NCI-H510A treated with DMSO at 0.1 percent for 48 hours (cell line): Measurements from ENCODE around the gene BPIFB2.
"Not testable (repeated sequence)": the region's sequence is repeated elsewhere in the genome, so short reads cannot be mapped to it uniquely, and the experiment has no call there.

ENCODE experiments used
- DNase-seq: peaks from one replicate; lab custom pipeline; 2025; lab: John Stamatoyannopoulos, UW

BPIFB2 gene, protein sequence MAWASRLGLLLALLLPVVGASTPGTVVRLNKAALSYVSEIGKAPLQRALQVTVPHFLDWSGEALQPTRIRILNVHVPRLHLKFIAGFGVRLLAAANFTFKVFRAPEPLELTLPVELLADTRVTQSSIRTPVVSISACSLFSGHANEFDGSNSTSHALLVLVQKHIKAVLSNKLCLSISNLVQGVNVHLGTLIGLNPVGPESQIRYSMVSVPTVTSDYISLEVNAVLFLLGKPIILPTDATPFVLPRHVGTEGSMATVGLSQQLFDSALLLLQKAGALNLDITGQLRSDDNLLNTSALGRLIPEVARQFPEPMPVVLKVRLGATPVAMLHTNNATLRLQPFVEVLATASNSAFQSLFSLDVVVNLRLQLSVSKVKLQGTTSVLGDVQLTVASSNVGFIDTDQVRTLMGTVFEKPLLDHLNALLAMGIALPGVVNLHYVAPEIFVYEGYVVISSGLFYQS

DNA sequence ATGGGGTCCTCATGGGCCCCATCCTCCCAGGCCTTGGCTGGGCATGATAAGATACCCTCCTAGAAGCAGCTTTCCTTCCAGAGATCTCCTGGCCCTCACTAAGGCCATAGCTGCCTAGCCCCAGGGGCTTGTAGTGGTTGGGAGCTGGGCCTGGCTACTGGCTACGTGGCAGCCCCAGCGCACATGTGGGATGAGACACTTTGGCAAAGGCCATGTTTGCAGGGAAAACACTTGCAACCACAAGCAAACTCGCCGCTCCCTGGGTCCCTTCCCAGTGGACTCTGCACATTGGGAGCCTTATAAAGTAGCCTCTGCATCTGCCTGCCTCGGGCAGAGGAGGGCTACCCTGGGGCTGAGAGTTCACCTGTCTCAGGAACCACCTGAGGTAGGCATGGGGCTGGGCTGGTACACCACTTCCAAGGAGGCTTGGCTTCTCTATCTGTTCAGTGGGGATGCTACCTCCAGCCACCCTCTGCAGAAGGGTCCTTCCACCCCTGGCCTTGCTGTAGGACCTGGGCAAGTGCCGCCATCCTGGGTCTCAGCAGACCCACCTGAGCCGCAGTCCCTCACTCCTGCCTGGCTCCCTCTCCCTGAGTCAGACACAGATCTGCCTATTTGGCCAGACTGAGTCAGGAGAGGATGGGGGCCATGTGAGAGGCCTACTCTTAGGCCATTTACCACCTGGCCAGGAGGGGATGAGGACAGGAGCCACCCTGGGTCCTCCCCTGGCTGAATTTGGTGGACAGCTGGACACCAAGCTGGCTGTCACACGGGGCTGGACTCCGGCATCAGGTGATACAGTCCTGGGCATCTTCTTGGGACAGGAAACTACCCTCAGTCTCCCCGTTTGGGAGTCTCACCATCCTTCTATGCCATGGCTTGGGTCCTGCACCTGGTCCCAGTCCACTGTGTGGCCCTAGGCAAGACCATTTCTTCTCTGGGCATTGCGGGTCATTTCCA, at the start of gene BPIFB2:
Gene BPIFB2, plus strand, starts transcription at position 329 of the 960 bp plus-strand sequence. CDS start 871 bp downstream, outside the sequence.
- no peak for DNase-seq

DNA sequence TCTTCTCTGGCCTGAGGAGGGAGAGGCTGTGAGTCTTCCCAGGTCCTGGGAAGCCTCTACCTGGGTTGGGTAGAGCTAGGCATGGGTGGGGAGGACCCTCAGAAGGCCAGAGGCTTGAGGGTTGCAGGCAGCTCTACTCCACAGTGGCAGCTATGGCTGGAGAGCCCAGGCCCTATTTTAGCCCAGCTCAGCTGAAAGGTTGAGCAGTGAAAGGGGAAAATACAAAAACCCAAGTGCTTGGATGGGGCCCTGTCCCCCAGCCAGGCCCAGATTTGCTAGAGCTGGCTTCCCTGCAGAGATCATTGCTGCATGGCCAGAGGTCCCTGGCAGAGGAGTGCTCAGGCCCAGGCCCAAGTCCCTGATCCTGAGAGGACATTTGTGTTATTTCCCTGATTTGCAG, 48.9 kb upstream of the BPIFB2 start:
- DNase-seq = no peak

DNA sequence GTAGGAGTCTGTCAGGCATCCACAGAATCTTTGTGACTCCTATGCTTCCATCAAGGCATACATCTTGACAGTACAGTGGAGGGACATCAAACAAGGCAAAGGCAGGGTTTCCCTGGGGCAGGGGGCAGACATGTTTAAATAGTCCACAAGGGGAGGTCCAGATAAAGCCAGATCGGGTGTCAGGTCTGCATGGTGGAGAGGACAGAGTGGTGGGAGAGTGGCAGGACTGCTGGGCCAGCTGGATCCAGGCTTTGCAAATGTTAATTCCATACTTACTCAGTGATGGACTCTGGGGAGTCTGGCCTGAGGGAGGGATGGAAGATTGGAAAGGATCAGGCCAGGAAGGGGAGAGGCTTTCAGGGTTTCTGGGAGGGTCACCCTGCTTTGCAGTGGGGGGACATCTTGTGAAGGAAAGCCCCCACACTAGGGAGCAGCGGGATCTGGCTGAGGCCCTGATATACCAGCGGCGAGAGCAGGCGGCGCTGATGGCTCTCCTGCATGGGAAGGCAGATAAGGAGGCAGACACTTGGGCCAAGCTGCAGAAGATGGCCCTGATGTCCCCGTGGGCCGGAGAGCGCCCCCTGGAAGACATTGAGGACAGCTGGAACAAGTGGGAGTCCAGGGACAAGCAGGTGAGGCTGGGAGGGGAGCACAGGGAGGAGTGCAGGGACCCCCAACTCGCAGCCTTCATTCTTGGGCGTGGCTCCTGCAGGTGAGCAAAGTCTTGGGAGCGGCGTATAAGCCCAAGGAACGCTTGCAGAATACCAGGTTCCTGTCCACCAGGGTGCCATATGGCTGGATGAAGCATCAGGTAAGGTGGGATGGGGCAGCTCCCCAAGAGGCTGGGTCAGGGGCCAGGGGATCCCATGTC, 47.9 kb upstream of the BPIFB2 start:
- no peak for DNase-seq

DNA sequence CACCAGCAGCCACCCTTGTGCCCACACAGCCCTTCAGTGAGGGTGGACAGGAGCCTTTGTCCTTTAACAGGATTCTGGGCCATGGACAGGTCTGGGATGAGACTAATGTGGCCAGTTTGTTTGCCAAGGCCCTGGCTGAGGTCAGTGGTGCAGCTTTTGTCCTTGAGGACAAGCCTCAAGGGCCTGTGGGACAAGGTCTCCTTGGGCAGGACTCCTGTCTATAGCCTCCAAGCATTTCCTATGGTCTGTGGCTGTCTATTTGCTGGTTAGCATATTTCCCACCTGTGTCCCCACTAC, 47.3 kb upstream of the BPIFB2 start:
- no peak for DNase-seq

DNA sequence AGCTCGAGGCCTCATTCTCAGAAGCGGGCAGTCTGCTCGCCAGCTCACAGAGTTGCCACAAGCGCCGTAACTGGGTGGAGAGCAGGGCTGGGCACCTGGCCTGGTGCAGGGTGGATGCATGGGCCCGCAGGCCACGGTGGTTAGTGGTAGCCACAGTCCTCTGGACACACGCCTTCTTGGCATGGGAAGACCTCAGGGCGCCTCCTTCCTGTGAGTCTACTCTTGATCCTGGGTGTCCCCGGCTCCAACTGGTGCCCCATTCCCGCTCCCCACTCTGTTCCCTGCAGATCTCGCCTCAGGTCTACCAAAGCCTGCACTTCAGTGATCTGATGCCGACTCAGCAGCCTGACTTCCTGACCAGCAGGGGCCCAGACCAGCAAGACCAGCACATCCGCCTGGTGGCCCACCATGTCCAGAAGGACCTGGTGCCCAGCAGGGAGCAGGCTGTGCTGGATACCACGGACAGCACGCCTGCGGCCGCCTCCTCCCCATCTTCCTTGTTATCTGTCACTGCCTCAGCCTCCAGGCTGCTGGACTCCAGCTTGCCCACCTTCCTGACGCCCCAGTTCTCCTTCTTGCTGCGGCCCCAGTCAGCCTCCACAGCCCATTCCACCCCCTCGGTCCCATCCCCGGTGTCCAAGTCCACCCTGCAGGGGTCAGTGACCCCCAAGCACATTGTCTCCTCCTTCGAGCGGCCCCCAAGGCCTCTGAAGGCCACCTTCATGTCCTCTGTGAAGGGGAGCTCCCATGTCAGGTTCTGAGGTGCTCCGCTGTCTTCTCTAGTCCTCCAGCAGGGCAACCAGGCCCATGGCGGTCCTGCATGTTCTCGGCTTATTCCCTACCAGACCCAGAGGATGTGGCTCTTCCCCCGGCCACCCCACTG, 46.4 kb upstream of the BPIFB2 start:
- no peak for DNase-seq

DNA sequence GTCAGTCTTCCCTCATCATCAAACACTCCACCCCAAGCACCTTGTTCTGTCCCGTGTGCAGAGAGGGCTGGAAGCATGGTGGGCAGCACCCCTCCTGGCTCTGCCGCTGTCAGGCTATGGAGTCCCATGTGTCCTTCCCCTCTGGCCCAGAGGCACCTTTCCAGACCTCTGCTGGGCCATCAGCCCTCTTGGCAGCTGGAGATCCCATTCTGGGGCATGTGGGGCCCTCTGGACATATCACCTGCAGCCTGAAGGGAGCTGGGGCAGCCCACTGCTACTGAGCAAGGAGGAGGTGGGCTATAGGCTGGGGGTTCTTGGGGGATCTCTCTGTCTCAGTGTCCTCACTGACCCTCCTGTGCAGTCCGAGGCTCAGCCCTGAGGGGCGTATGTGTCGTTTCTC, 45.5 kb upstream of the BPIFB2 start:
- DNase-seq = no peak

DNA sequence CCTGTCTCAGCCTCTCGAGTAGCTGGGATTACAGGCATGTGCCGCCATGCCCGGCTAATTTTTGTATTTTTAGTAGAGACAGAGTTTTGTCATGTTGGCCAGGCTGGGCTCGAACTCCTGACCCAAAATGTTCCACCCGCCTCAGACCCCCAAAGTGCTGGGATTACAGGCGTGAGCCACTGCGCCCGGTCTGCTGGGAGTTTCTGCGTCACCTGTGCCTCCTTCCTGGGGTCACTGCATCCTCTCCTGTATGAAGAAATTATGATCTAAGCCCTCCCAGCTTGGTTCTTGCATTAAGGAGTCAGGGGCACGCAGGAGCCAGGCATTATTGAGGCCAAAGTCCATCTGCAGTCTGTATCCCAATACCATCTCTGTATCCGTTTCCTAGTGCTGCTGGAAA, 44.9 kb upstream of the BPIFB2 start:
- DNase-seq = not testable (repeated sequence)

DNA sequence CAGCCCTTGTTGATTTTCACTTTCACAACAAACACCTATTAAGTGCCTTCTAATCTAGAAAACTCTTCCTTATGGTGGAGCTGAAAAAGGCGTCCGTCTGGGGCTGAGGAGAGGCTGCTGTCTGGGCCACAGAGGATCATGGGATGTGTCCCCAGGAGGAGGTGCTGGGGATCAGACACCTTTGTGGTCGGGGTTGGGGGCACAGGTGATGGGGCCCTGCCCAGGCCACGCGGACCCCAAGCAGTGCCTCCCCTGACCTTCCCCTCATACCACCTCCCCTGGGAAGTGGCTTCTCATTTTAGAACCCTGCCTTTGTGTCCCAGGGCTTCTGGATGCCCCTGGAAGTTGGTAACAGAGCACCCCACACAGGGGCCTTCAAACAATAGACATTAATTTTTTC, 44.3 kb upstream of the BPIFB2 start:
- DNase-seq = no peak

DNA sequence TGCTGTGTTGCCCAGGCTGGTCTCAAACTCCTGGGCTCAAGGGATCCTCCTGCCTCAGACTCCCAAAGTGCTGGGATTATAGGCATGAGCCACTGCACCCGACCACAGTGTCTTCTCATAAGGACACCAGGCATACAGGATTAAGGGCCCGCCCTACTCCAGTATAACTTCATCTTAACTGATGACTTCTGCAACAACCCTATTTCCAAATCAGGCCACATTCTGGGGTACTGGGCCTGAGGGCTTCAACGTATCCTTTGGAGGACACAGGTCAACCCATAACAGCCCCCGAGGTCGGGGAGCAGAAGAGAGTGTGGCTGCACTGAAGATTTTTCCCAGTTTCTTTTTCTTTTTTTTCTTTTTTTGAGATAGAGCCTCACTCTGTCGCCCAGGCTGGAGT, 42.9 kb upstream of the BPIFB2 start:
- DNase-seq = no peak

DNA sequence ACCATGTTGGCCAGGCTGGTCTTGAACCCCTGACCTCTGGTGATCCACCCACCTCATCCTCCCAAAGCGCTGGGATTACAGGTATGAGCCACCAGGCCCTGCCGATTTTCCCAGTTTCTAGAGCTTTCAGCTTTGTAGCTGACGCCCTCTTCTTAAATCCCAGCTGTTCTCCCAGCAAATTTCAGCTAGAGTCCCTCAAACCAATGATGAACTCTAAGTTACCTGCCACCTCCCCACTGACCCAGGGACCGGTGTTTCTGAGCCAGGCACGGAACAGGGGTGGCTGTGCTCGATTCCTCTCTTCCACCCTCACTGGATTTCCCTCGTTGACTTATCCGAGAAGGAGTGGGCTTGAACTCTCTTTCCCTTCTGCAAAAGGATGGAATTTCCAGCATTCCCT, 42.4 kb upstream of the BPIFB2 start:
- DNase-seq = no peak

DNA sequence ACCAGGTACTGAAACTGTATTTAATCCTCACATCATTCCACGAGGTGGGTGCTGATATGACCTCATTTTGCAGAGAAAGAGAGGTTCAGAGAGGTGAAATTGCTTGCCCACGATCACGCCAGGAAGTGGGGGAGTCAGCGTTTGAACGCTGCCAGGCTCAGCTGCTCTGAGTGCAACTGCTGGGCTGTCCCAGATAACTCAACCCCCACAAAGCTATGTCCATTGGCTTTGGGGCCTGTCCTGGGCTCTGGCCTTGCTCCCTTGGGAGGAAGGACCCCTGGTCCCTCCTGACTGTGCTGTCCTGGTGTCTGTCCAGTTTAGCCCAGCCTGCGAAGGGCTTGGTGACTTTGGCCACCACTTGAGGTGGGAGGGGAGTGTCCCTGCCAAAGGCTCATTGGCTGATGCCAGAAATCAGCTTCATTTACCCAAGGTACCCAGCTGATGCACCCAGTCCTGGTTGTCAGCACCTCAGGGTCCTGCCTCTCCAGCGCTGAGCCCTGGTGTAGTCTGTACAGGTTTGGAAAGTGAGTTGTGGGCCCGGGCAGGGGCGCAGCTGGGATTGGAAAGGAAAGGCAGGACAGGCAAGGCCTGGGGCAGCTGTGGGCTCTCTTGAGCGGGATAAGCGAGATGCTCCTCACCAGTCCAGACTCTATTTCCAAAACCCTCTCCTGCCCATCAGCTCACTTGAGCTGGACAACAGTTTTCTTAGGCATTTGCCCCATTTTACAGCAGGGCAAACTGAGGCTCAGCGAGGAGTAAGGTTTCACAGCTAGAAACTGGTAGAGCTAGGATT, 41.7 kb upstream of the BPIFB2 start:
- DNase-seq = no peak

DNA sequence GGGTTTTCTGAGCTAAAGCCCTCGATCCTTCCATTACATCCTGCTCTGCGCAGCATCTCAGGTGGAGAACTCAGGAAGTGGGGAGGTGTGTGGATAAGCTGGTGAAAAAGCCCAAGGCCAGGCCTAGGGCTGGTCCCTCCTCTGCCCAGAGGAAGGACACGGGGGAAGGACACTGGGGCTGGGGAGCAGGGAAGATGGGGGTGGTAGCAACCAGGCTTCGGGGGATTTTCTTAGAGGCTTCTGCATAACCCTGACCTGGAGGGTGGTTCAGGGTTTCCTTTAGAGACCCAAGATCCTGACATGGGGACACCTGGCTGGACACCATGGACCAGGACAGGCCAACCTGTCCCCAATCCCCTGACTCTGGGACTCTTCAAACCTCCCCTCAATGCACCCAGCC, 41.1 kb upstream of the BPIFB2 start:
- DNase-seq = no peak

DNA sequence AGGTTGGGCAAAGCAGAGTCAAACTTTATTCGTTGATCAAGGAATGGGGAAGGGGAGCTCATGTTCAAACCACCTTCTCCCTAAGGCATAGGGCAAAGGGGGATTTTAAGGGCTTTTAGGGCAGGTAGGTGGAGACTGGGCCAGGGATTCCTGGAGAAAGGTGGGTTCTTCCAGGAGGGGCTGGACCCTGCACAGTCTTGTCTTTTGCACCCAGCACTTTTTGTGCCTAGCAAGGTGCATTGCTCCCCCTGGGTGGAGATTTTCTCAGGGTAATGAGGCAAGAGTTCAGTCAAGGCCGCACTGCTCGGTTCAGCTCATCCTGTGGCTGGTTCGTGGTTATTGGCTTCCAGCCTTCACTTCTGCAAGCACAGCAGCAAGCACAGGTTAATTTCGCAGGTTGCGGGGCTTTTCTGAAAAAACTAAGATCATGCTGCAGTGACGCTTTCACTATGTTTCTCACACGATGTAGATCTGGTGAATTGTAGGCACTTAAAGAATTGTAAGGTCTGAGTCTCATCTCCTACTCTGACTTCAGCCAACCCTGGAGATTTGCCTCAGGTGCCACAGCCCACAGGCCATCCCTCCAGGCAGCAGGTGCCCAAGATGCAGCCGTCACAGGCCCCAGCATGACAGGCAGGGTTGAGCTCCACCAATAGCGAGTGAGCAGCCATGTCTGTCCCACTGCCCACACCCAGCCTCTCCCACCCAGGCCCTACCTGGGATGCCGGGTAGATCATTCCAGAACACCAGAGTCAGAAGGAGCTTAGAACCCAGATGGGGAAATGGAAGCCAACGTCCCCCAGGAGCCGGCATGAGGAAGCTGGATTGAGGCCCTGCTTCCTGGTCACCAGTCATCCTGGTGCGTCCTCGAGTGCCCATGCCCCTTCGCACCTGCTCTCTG, 40.4 kb upstream of the BPIFB2 start:
- DNase-seq = no peak

DNA sequence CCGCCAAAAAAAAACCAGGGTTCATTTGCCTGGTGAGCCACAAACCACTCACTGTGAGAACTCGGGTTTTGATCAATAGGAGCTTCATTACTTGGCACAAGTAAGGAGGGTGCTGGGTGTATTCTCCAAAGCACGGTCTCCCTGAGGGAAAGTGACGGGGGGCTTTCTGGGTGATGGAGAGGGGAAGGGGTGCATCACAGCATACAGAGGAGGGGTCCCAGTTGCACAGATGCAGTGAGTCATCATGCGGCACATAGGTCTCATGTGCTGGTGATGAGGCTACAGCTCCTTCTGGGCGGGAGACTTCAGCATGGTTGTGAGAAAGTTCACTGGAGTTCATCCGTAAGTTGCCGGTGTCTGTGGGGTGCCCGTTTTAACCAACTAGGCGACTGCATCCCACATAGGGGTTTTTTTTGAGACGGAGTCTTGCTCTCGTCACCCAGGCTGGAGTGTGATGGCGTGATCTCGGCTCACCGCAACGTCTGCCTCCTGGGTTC, 39.5 kb upstream of the BPIFB2 start:
- DNase-seq = no peak

DNA sequence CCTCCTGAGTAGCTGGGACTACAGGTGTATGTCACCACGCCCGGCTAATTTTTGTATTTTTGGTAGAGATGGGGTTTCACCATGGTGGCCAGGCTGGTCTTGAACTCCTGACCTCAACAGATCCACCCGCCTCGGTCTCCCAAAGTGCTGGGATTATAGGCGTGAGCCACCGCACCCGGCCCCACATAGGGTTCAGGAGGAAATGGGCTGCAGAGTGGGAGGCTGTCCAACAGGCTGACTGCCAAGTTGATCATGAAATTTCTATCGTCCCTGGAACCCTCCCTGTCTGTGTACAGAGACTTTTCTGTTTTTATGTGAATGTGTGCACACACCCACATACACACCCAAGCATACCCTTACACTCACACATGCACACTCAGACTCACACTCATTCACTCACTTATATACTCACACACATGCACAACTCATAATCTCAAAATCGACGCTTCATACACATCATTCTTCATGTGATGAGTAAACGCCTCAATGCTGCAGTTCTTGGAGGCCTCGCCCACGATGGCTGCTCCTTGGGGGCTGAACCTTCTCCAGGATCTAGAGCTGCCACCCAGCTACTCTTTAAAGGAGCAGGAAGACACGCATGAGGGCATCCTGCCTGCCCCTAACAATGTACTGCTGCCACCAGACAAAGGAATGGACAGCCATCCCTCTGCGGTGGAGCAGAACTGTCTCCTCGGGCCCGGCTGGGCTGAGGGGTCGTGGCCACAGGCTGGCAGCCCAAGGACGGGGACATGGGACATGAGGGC, 38.8 kb upstream of the BPIFB2 start:
- DNase-seq = no peak

DNA sequence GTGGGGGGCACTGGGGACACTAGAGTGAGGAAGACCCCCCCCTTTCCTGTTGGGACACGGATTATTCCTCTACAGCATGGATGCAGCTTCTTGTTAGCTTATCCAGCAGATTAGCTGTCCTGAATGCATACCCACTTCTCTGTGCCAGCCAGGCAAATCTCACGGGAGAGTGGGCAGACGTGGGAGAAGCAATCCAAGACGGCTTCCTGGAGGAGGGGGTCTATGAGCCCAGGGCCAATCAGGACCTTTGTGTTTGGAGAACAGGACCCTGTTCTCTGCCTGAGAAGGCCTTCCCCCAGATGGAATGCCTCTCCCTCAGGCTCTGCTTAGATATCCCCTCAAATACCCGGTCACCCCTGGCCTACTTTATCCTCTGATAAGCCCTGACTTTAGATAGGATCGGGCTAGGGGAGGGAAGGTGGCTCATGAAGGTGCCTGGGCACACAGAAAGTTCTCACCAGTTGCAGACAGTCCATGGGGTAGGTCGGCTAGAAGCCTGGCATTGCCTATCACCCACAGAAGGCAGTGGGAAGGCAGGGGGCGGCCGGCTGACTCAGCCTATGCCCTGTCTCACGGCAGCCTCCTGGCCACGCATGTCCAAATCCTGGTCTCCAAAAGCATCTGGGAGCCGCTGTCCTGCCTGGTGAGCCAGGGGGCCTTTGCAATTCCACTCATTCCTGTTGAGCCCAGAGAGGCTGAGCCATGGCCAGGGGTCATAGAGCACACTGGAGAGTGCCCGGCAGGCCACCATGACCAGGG, 38.0 kb upstream of the BPIFB2 start:
- DNase-seq = no peak
